B cell (primary cell): Measurements from ENCODE around the gene EARS2. TPM values are rescaled to one million over a fixed set of nuclear protein-coding genes. Genes with fewer than 3 reads are reported as not detected.
"Not testable (repeated sequence)": the region's sequence is repeated elsewhere in the genome, so short reads cannot be mapped to it uniquely, and the experiment has no call there.

ENCODE experiments used
- ATAC-seq: fragments of 200-7000 bp; cut with Tn5 transposase; one replicate; pipeline ENCODE4 v1.10.0; 2021; ENCODE audit warnings: low read depth, mild to moderate bottlenecking, moderate number of reproducible peaks, moderate library complexity
- CTCF ChIA-PET: fragments of 350-600 bp; sonication (Branson Sonifier 250); formaldehyde crosslinking; loops from one replicate; lab custom pipeline; 2021; ENCODE audit warnings: antibody characterized with exemption, inconsistent platforms; lab: Charles Lee
- POLR2A ChIA-PET: fragments of 350-600 bp; sonication (Branson Sonifier 250); formaldehyde crosslinking; loops from one replicate; lab custom pipeline; 2021; ENCODE audit warnings: antibody characterized with exemption; lab: Charles Lee
- DNase-seq: peaks from one replicate; pipeline ENCODE4 v3.0.0; 2013
- H2AFZ ChIP-seq: 2 replicates; pipeline ENCODE4 v1.6.1; 2012; ENCODE audit warnings: mild to moderate bottlenecking, low read depth, low read length; ENCODE audit not compliant: insufficient read depth, poor library complexity, severe bottlenecking
- H3K27ac ChIP-seq, 2 donors: 1 replicate in 1 of 2; 2 replicates in 1 of 2; pipeline ENCODE4 v1.5.1; 2012 to 2013; ENCODE audit warnings: low read length in 2 of 2, mild to moderate bottlenecking in 2 of 2, moderate library complexity in 1 of 2
- H3K27me3 ChIP-seq, 4 experiments: fragments of 200-600 bp in 1 of 4; sonication (generic) in 1 of 4; replicated peaks in 1 of 4; 1 replicate in 2 of 4; 2 replicates in 2 of 4; pipeline versions ENCODE4 v1.6.1 to v1.7.0; 2013 to 2016; ENCODE audit warnings: low read length in 3 of 4, mild to moderate bottlenecking in 2 of 4, mixed read lengths in 1 of 4, moderate library complexity in 1 of 4; ENCODE audit not compliant: insufficient read depth in 4 of 4, control insufficient read depth in 3 of 4; ENCODE audit errors: control extremely low read depth in 1 of 4
- H3K36me3 ChIP-seq, 2 experiments: replicated peaks in 1 of 2; 1 replicate in 1 of 2; 2 replicates in 1 of 2; pipeline versions ENCODE4 v1.6.1 to v1.7.1; 2013; ENCODE audit warnings: low read length in 1 of 2; ENCODE audit not compliant: insufficient read depth in 2 of 2, control insufficient read depth in 1 of 2; ENCODE audit errors: control extremely low read depth in 1 of 2, extremely low read depth in 1 of 2
- H3K4me1 ChIP-seq, 2 donors: fragments of 200-600 bp in 1 of 2; sonication (generic) in 1 of 2; 1 replicate in 1 of 2; 2 replicates in 1 of 2; pipeline versions ENCODE4 v1.5.1 to v1.6.1; 2013 to 2017; ENCODE audit warnings: low read length in 2 of 2; ENCODE audit not compliant: control insufficient read depth in 2 of 2, insufficient read depth in 2 of 2
- H3K4me2 ChIP-seq: replicated peaks from 2 replicates; pipeline ENCODE3; 2012; ENCODE audit warnings: mild to moderate bottlenecking, low read depth, low read length; ENCODE audit not compliant: poor library complexity, severe bottlenecking
- H3K4me3 ChIP-seq, 5 experiments: fragments of 200-600 bp in 1 of 5; sonication (generic) in 1 of 5; 1 replicate in 3 of 5; 2 replicates in 2 of 5; pipeline versions ENCODE4 v1.5.1 to v1.7.0; 2011 to 2016; ENCODE audit warnings: low read length in 4 of 5, mild to moderate bottlenecking in 4 of 5, low read depth in 2 of 5, control low read depth in 1 of 5, moderate library complexity in 1 of 5; ENCODE audit not compliant: insufficient read depth in 1 of 5; ENCODE audit errors: control extremely low read depth in 1 of 5, extremely low read depth in 1 of 5
- H3K79me2 ChIP-seq: fragments of 200-600 bp; sonication (generic); one replicate; pipeline ENCODE4 v1.6.0; 2016; ENCODE audit warnings: low read length; ENCODE audit not compliant: control insufficient read depth, insufficient read depth
- H3K9ac ChIP-seq: fragments of 200-600 bp; sonication (generic); 2 replicates; pipeline ENCODE4 v1.6.1; 2017; ENCODE audit warnings: mild to moderate bottlenecking, low read length, moderate library complexity
- H3K9me3 ChIP-seq, 3 donors: one replicate each; pipeline versions ENCODE4 v1.6.1 to v1.7.1; 2013; ENCODE audit warnings: low read length in 2 of 3; ENCODE audit not compliant: control insufficient read depth in 2 of 3, insufficient read depth in 1 of 3; ENCODE audit errors: control extremely low read depth in 1 of 3
- H4K20me1 ChIP-seq: 2 replicates; pipeline ENCODE4 v1.6.0; 2012; ENCODE audit warnings: mild to moderate bottlenecking, low read length; ENCODE audit not compliant: insufficient read depth, control insufficient read depth, poor library complexity, severe bottlenecking
- H3K27ac Mint-ChIP-seq: one replicate; pipeline ENCODE4 v1.8.0; 2021; ENCODE audit warnings: mixed read lengths
- H3K27me3 Mint-ChIP-seq: one replicate; pipeline ENCODE4 v1.8.0; 2021; ENCODE audit warnings: mixed read lengths
- H3K4me1 Mint-ChIP-seq: one replicate; pipeline ENCODE4 v1.8.0; 2021; ENCODE audit warnings: mixed read lengths
- H3K4me3 Mint-ChIP-seq: one replicate; pipeline ENCODE4 v1.8.0; 2021; ENCODE audit warnings: mixed read lengths
- H3K9me3 Mint-ChIP-seq: one replicate; pipeline ENCODE4 v1.8.0; 2022; ENCODE audit warnings: mixed read lengths; ENCODE audit not compliant: insufficient read depth
- EZH2 ChIP-seq: IDR thresholded peaks from 2 replicates; pipeline ENCODE4 v1.6.1; 2012; ENCODE audit warnings: borderline replicate concordance, low read depth, mild to moderate bottlenecking, moderate library complexity, low read length; ENCODE audit not compliant: insufficient read depth, poor library complexity, severe bottlenecking
- WGBS: methylation state at CpG from one replicate; pipeline ENCODE4 v1.1.5; 2013; ENCODE audit warnings: missing lambda C conversion rate; ENCODE audit not compliant: insufficient coverage; 5-methylcytosine and 5-hydroxymethylcytosine counted together
- intact Hi-C: fragments of 100-400 bp; cut with micrococcal nuclease; formaldehyde crosslinking; loops from one replicate; pipeline ENCODE4 v1.10.0; 2022
- polyA plus RNA-seq: library from polyadenylated mRNA; depleted of rRNA; stranded (reverse); fragments of >200 nt; gene quantifications from 2 replicates; pipeline ENCODE4 v1.2.3, GENCODE V29; 2012
- total RNA-seq, 2 donors: library from RNA; stranded (reverse); fragments of 120-200 nt in 1 of 2; gene quantifications; 1 replicate in 1 of 2; 2 replicates in 1 of 2; pipeline versions ENCODE4 v1.2.3 to v1.2.4, GENCODE V29; 2013 to 2022
- TF ChIP-seq, protein P1 (sequence below): fragments of 200-600 bp; IDR thresholded peaks from one replicate; pipeline ENCODE4 v1.8.0; 2022; ENCODE audit warnings: antibody characterized with exemption, mild to moderate bottlenecking

The EARS2 gene
- total and polyA plus RNA-seq, 2 donors (not counting 1 experiment from before 2014, with no cell fraction given), result 14.6 to 15.1 TPM

DNA sequence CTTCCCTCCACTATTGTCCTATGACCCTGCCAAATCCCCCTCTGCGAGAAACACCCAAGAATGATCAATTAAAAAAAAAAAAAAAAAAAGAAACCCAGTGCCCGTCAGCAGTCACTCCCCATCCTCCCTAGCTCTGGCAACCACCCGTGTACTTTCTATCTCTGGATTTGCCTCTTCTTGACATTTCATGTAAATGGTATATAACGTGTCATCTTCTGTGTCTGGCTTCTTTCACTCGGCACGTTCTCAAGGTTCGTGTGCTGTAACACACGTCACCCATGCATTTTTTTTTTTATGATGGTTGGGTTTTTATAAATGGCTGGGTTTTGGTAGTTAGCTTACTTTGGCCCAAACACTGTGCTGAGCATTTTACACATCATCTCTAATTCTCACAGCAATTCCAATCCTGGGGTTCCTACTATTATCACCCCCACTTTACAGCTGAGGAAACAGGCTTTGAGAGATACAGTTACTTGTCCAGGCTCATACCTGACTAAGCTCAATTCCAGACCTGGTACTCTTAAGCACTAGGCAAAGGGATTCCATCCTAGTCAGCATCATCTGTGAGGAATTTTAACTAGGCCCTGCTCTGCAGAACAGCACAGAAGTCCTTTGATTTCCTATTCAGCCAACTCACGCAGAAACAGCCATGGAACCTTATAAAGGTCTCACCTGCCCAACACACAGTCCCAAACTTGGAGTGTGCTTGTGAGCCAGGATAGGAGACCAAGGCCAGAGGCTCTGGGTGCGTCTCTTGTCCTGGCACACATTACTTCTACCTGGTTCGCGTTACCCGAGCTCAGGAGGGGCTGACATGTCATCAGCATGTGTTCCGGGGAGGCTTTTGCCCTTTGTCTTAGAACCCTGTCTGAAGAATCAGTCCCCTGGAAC, 27.3 kb upstream of the EARS2 start:
- no peaks in the 10 kb centered on the region for H3K4me1 Mint-ChIP-seq
- peaks cover 27% of the 10 kb centered on the region for H3K79me2 ChIP-seq
- no peak overlapping the region for H3K4me3 ChIP-seq
- intact Hi-C loops, result no loop called here
- H2AFZ ChIP-seq, result no peak overlapping the region
- H3K27ac Mint-ChIP-seq, result no peak overlapping the region
- no peak for TF ChIP-seq EZH2
- TF ChIP-seq, protein P1, sequence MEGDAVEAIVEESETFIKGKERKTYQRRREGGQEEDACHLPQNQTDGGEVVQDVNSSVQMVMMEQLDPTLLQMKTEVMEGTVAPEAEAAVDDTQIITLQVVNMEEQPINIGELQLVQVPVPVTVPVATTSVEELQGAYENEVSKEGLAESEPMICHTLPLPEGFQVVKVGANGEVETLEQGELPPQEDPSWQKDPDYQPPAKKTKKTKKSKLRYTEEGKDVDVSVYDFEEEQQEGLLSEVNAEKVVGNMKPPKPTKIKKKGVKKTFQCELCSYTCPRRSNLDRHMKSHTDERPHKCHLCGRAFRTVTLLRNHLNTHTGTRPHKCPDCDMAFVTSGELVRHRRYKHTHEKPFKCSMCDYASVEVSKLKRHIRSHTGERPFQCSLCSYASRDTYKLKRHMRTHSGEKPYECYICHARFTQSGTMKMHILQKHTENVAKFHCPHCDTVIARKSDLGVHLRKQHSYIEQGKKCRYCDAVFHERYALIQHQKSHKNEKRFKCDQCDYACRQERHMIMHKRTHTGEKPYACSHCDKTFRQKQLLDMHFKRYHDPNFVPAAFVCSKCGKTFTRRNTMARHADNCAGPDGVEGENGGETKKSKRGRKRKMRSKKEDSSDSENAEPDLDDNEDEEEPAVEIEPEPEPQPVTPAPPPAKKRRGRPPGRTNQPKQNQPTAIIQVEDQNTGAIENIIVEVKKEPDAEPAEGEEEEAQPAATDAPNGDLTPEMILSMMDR, result no peak
- CTCF ChIA-PET, result interaction anchor here (0.7 to 1.2 kb wide), 2 partner anchors 12 to 14 kb away, joined by 3 read pairs; partner anchors contain the start of gene NDUFAB1
- WGBS, result 96% methylated on average over 9 of the region's 14 CpGs
- H3K27me3 ChIP-seq, result no peaks in the 10 kb centered on the region
- no peak overlapping the region for H3K4me3 Mint-ChIP-seq
- H4K20me1 ChIP-seq, result peaks cover 27% of the 10 kb centered on the region
- H3K4me2 ChIP-seq, result no peak overlapping the region
- peaks cover 3 to 57% of the 10 kb centered on the region in 2 experiments for H3K36me3 ChIP-seq
- H3K9me3 ChIP-seq, result no peaks in the 10 kb centered on the region
- no peaks in the 10 kb centered on the region for H3K9me3 Mint-ChIP-seq
- no peak overlapping the region for H3K27ac ChIP-seq
- POLR2A ChIA-PET, result no interaction called here
- H3K27me3 Mint-ChIP-seq, result no peaks in the 10 kb centered on the region
- no peak overlapping the region for H3K9ac ChIP-seq
- ATAC-seq, result no peak
- no peaks in the 10 kb centered on the region for H3K4me1 ChIP-seq
- DNase-seq, result no peak

DNA sequence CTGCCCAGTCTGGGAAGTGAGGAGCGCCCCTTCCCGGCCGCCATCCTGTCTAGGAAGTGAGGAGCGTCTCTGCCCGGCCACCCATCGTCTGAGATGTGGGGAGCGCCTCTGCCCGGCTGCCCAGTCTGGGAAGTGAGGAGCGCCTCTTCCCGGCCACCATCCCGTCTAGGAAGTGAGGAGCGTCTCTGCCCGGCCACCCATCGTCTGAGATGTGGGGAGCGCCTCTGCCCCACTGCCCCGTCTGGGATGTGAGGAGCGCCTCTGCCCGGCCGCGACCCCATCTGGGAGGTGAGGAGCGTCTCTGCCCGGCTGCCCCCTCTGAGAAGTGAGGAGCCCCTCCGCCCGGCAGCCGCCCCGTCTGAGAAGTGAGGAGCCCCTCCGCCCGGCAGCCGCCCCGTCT, 26.1 kb upstream of the EARS2 start:
- Histone ChIP-seq H3K79me2 (peaks cover 16% of the 10 kb centered on the region), H3K36me3 (peaks cover 3 to 57% of the 10 kb centered on the region in 2 experiments), H4K20me1 (peaks cover 18% of the 10 kb centered on the region)
- ATAC-seq, H3K9ac ChIP-seq, H3K27me3 ChIP-seq, DNase-seq, CTCF ChIA-PET, H3K27ac Mint-ChIP-seq, POLR2A ChIA-PET, H3K27me3 Mint-ChIP-seq, H3K9me3 ChIP-seq, H3K4me3 ChIP-seq, H3K27ac ChIP-seq, H3K4me2 ChIP-seq, H3K4me3 Mint-ChIP-seq, intact Hi-C loops, H3K4me1 Mint-ChIP-seq, H3K9me3 Mint-ChIP-seq, H3K4me1 ChIP-seq, H2AFZ ChIP-seq: not testable (repeated sequence)
- 100% methylated on average over 11 of the region's 30 CpGs for WGBS
